ENCODE measurements around the gene ZFAND4.
"Not testable (repeated sequence)": the region's sequence is repeated elsewhere in the genome, so short reads cannot be mapped to it uniquely, and the experiment has no call there.

ZFAND4 gene

GRCh38 chr10:45586028-45586824 lies 86.3 kb downstream of the ZFAND4 start:
- no peak for DNase-seq

GRCh38 chr10:45585131-45585530 lies 87.4 kb downstream of the ZFAND4 start:
- no peak for DNase-seq

GRCh38 chr10:45582386-45582781 lies 90.2 kb downstream of the ZFAND4 start:
- DNase-seq, result no peak

GRCh38 chr10:45581582-45582385 lies 90.8 kb downstream of the ZFAND4 start:
- no peak for DNase-seq

- DNase-seq, result no peak
These were observed 91.4 kb downstream of the ZFAND4 start for GRCh38 chr10:45581216-45581549.

GRCh38 chr10:45580371-45581215 lies 92.0 kb downstream of the ZFAND4 start:
- DNase-seq, result no peak

- no peak for DNase-seq
These were observed 94.1 kb downstream of the ZFAND4 start for GRCh38 chr10:45578384-45578971.

- no peak for DNase-seq
These were observed 96.5 kb downstream of the ZFAND4 start for GRCh38 chr10:45575966-45576597.

- not testable (repeated sequence) for DNase-seq
These were observed 97.4 kb downstream of the ZFAND4 start for GRCh38 chr10:45575032-45575761.

GRCh38 chr10:45569471-45569870 lies 103.1 kb downstream of the ZFAND4 start:
- DNase-seq, result no peak

- no peak for DNase-seq
These were observed 106.2 kb downstream of the ZFAND4 start for GRCh38 chr10:45566415-45566814.

Data from NCI-H1694 treated with DMSO at 0.1 percent for 48 hours (cell line).